D721Med (cell line): ENCODE data around the gene CHMP5.

Source experiments
- DNase-seq: peaks from one replicate; pipeline ENCODE4 v3.0.0; 2011; ENCODE audit warnings: low spot score; ENCODE audit not compliant: insufficient read length
- FAIRE-seq: peaks from 2 replicates; lab custom pipeline; 2011; peaks lifted over from hg19 to GRCh38; lab: Jason Lieb, UNC
- TF ChIP-seq, protein P1 (sequence below): IDR thresholded peaks from 2 replicates; pipeline ENCODE4 v1.5.1; 2012; ENCODE audit warnings: mild to moderate bottlenecking, control low read depth; ENCODE audit not compliant: insufficient read depth; ENCODE audit errors: missing control alignments

CHMP5 gene

GRCh38 chr9:33244137-33244784, 20.6 kb upstream of the CHMP5 start:
- FAIRE-seq (no peak), DNase-seq (no peak)
- TF ChIP-seq, protein P1, sequence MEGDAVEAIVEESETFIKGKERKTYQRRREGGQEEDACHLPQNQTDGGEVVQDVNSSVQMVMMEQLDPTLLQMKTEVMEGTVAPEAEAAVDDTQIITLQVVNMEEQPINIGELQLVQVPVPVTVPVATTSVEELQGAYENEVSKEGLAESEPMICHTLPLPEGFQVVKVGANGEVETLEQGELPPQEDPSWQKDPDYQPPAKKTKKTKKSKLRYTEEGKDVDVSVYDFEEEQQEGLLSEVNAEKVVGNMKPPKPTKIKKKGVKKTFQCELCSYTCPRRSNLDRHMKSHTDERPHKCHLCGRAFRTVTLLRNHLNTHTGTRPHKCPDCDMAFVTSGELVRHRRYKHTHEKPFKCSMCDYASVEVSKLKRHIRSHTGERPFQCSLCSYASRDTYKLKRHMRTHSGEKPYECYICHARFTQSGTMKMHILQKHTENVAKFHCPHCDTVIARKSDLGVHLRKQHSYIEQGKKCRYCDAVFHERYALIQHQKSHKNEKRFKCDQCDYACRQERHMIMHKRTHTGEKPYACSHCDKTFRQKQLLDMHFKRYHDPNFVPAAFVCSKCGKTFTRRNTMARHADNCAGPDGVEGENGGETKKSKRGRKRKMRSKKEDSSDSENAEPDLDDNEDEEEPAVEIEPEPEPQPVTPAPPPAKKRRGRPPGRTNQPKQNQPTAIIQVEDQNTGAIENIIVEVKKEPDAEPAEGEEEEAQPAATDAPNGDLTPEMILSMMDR, result no peak

DNA sequence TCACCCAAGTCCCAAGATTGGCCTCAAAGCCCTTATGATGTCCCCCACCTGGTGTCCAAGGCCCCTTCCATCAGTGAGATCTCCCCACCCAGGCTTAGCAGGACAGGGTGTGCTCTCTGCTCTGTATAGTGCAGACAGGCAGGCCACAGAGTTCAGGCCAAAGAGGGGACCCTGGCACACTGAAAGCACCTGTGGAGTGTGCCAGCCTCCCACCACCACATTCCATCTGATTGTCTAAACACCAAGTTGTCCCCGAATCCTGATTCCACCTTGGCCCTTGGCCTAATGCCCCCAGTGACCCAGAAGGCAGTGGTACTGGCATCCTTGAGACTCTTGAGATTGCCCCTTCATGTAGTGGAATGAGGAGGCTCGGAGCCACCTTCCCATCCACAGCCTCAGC, 19.5 kb upstream of the CHMP5 start:
- DNase-seq (no peak), FAIRE-seq (no peak)
- TF ChIP-seq, protein P1, result no peak

GRCh38 chr9:33246269-33246860, 18.5 kb upstream of the CHMP5 start:
- FAIRE-seq (no peak), DNase-seq (no peak)
- TF ChIP-seq, protein P1, result no peak

GRCh38 chr9:33248606-33249005, 16.2 kb upstream of the CHMP5 start:
- FAIRE-seq, result no peak
- TF ChIP-seq, protein P1, result no peak
- no peak for DNase-seq

DNA sequence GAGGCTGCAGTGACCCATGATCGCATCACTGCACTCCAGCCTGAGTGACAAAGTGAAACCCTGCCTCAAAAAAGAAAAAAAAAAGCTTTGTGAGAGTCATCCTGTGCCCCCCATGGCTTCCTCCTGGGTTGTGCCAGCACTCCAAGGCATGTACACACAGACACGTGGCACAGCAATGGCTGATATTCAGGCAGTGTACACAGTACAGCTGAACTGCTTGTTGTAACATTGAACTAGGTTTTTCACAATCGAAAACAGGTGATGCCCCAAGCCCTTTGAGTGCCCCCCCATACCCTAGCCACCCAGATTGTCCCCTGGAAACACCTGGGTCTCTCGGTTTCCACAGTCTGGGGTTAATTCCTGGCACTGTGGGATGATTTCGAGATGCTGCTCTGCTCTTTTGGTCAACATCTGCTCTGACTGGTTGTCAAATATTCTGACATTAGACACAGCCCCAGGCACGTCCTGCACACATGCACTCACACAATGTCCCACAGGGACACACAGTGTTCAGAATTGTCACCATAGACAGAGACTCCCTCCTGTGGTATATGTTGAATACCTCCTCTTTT, 15.7 kb upstream of the CHMP5 start:
- no peak for FAIRE-seq
- DNase-seq, result no peak
- TF ChIP-seq, protein P1, result no peak

- TF ChIP-seq, protein P1, result no peak
- no peak for FAIRE-seq
- DNase-seq, result no peak
Observed at GRCh38 chr9:33249983-33250382, 14.9 kb upstream of the CHMP5 start.
